ENCODE results near the gene RNF169.

The RNF169 gene

DNA sequence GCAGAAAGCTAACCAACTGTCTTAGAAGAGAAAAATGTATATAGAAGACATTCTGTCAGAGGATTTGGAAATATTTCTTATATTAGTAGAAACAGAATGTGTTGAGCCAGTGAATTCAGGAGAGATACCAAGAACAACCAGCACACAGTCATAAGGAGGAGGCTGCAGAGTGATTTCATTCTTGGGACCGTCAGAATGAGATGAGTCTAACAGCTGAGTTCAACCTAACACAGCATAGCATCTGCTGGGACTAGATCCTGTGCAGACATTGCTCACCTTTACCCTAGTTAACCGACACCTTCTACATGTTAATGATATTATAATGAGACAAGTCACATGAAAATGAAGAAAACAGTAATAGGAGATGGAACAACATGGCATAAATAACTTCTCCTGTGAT is 114.8 kb downstream of the RNF169 start:
- peaks cover 83% of the 10 kb centered on the region for H3K9me3 Mint-ChIP-seq
- DNase-seq = no peak
- TF ChIP-seq, protein P1, sequence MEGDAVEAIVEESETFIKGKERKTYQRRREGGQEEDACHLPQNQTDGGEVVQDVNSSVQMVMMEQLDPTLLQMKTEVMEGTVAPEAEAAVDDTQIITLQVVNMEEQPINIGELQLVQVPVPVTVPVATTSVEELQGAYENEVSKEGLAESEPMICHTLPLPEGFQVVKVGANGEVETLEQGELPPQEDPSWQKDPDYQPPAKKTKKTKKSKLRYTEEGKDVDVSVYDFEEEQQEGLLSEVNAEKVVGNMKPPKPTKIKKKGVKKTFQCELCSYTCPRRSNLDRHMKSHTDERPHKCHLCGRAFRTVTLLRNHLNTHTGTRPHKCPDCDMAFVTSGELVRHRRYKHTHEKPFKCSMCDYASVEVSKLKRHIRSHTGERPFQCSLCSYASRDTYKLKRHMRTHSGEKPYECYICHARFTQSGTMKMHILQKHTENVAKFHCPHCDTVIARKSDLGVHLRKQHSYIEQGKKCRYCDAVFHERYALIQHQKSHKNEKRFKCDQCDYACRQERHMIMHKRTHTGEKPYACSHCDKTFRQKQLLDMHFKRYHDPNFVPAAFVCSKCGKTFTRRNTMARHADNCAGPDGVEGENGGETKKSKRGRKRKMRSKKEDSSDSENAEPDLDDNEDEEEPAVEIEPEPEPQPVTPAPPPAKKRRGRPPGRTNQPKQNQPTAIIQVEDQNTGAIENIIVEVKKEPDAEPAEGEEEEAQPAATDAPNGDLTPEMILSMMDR (IDR thresholded peaks at IDR 0.05) = no peak
- peaks cover 100% of the 10 kb centered on the region for H3K36me3 Mint-ChIP-seq (ENCODE audit: low read depth)
- peaks cover 3% of the 10 kb centered on the region for H3K27me3 Mint-ChIP-seq (ENCODE audit: low read depth, poor library complexity)
- no peaks in the 10 kb centered on the region for H3K4me1 Mint-ChIP-seq
- H3K27ac Mint-ChIP-seq = no peak overlapping the region
- no peak overlapping the region for H3K4me3 Mint-ChIP-seq

DNA sequence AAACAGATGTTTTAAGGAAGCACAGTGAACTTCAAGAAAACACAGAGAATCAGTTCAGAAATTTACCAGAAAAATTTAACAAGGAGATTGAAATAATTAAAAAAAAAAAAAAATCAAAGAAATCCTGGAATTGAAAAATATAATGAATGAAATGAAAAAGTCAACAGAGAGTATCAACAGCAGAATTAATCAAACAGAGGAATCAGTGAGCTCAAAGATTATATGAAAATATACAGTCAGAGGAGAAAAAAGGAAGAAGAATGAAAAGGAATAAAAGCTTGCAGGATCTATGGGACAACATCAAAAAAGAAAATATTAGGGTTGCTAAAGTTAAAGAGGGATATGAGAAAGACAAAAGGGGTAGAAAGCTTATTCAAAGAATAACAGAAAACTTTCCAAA is 117.9 kb downstream of the RNF169 start:
- H3K27ac Mint-ChIP-seq = no peak overlapping the region
- H3K4me3 Mint-ChIP-seq = no peak overlapping the region
- TF ChIP-seq, protein P1 (IDR thresholded peaks at IDR 0.05) = no peak
- H3K27me3 Mint-ChIP-seq (ENCODE audit: low read depth, poor library complexity) = peaks cover 3% of the 10 kb centered on the region
- H3K36me3 Mint-ChIP-seq (ENCODE audit: low read depth) = peaks cover 100% of the 10 kb centered on the region
- H3K4me1 Mint-ChIP-seq = no peaks in the 10 kb centered on the region
- H3K9me3 Mint-ChIP-seq = peaks cover 93% of the 10 kb centered on the region
- no peak for DNase-seq

DNA sequence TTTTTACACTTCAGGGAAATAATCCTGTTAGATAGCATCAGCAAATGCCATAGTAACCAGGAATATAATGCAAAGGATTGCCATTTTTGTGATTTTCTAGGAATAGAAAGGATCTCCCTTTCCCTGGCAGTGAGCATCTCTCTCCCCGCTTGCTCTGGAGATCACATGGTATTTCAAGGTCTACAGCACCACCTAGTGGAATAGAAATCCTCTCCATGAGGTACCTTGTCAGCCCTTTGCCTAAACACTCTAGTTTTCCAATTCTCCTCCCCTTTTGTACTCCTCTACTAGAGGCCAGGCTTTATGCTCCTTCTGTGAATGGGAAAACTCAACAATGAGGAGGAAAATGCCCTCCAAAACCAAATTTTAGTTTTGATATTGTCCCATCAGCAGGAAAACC is 121.8 kb downstream of the RNF169 start:
- DNase-seq = no peak
- Mint-ChIP-seq H3K4me1 (no peaks in the 10 kb centered on the region), H3K27me3 (ENCODE audit: low read depth, poor library complexity) (peaks cover 3% of the 10 kb centered on the region), H3K9me3 (peaks cover 92% of the 10 kb centered on the region), H3K36me3 (ENCODE audit: low read depth) (peaks cover 96% of the 10 kb centered on the region), H3K4me3 (no peak overlapping the region), H3K27ac (no peak overlapping the region)
- TF ChIP-seq, protein P1 (IDR thresholded peaks at IDR 0.05) = no peak

DNA sequence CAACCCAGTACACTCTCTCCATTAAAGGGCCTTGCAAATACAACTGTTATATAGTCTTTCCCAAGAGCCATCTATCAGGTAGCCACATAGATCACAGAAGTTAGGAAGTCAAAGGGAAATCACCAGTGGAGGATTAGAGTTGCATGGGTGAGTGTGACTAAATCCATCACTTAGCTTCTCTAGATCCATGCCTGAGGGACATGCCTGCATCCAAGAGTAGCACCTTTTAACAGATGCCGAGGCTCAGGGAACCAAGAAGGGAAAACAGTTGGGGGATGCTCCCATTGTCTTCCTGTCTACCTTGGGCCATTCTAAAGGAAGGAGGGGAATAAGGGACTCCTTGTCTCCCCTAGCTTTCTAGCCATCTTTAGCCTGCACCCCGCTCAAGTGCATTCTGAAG is 122.4 kb downstream of the RNF169 start:
- TF ChIP-seq, protein P1 (IDR thresholded peaks at IDR 0.05) = no peak
- H3K27me3 Mint-ChIP-seq (ENCODE audit: low read depth, poor library complexity) = peaks cover 3% of the 10 kb centered on the region
- no peak overlapping the region for H3K27ac Mint-ChIP-seq
- DNase-seq = no peak
- no peaks in the 10 kb centered on the region for H3K4me1 Mint-ChIP-seq
- H3K36me3 Mint-ChIP-seq (ENCODE audit: low read depth) = peaks cover 96% of the 10 kb centered on the region
- peaks cover 91% of the 10 kb centered on the region for H3K9me3 Mint-ChIP-seq
- H3K4me3 Mint-ChIP-seq = no peak overlapping the region

DNA sequence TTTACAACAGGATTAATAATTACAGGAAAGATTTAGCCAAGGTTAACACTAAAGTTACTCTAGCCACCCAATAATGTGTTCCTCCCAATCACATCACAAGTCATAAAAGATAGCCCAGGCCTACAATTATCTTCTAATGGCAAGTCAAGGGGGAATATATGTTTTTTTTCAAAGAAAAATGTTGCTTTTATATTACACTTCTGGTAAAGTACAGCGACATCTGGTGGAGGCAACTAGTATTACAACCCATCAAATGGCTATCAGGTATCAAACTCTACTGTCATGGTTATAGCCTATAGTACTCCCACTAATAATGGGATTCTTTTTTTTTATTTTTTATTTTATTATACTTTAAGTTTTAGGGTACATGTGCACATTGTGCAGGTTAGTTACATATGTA is 128.5 kb downstream of the RNF169 start:
- TF ChIP-seq, protein P1 (IDR thresholded peaks at IDR 0.05) = peak; percentile 43
- Mint-ChIP-seq H3K4me3 (no peak overlapping the region), H3K27ac (no peak overlapping the region), H3K4me1 (no peaks in the 10 kb centered on the region), H3K9me3 (peaks cover 46% of the 10 kb centered on the region), H3K27me3 (ENCODE audit: low read depth, poor library complexity) (no peaks in the 10 kb centered on the region), H3K36me3 (ENCODE audit: low read depth) (peaks cover 51% of the 10 kb centered on the region)
- DNase-seq = no peak

Measured in nephron progenitor cell (in vitro differentiated cells).